ENCODE results near the gene ZNF593.

DNA sequence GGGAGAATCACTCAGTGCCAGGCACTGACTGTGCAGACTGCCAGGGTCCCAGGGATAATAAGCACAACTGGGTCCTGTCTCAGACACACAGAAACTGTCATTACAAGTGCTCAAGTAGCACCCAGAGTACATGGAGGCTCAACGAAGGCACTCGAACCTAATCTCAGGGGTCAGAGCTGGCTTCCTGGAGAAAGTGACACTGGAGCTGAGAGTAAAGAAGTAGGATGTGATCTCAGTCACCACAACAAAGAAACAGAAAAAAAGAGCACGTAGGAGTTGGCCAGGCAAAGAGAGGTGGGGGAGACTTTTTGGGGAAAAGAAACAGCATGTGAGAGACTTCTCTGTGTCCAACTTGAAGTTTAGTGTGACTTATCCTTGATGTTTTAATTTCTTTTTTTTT, 22.0 kb downstream of the ZNF593 start:
- TF ChIP-seq, protein P1, sequence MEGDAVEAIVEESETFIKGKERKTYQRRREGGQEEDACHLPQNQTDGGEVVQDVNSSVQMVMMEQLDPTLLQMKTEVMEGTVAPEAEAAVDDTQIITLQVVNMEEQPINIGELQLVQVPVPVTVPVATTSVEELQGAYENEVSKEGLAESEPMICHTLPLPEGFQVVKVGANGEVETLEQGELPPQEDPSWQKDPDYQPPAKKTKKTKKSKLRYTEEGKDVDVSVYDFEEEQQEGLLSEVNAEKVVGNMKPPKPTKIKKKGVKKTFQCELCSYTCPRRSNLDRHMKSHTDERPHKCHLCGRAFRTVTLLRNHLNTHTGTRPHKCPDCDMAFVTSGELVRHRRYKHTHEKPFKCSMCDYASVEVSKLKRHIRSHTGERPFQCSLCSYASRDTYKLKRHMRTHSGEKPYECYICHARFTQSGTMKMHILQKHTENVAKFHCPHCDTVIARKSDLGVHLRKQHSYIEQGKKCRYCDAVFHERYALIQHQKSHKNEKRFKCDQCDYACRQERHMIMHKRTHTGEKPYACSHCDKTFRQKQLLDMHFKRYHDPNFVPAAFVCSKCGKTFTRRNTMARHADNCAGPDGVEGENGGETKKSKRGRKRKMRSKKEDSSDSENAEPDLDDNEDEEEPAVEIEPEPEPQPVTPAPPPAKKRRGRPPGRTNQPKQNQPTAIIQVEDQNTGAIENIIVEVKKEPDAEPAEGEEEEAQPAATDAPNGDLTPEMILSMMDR (IDR thresholded peaks at IDR 0.05; ENCODE audit: low read depth, low read length): no peak
- no peak for TF ChIP-seq EZH2phosphoT487 (IDR thresholded peaks at IDR 0.05; ENCODE audit: low read depth)
